NCI-H460 (cell line): Measurements from ENCODE around the gene PLA1A. TPM values are rescaled to one million over a fixed set of nuclear protein-coding genes. Genes with fewer than 3 reads are reported as not detected.

Source experiments
- DNase-seq: peaks from one replicate; pipeline ENCODE4 v3.0.0-alpha.2; 2016; ENCODE audit warnings: low read depth; ENCODE audit errors: extremely low read depth
- total RNA-seq: library from RNA; depleted of rRNA; stranded (reverse); fragments of >200 nt; shearing (Covaris generic); gene quantifications from 2 replicates; pipeline ENCODE4 v1.2.3, GENCODE V29; 2014

Gene PLA1A
- total RNA-seq, 1 experiment from 2014 or later: not detected

DNA sequence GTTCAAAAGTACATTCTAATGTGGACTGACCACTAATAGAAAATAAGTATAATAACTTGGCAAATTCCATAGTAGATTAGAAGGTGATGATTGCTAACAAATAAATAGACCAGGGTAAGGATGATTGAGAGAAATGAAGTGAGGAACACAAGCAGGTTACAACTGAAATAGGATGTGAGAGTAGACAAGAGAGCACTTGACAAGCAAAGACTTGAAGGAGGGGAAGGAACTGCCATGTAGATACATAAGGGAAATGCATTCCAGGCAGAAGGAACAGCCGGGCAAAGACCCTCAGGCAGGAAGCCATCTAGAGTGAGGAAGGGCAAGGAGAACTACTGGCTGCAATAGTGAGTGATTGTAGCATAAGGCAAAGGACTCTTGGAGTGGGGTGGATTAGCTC lies 5.0 kb downstream of the PLA1A start:
- no peak for DNase-seq

DNA sequence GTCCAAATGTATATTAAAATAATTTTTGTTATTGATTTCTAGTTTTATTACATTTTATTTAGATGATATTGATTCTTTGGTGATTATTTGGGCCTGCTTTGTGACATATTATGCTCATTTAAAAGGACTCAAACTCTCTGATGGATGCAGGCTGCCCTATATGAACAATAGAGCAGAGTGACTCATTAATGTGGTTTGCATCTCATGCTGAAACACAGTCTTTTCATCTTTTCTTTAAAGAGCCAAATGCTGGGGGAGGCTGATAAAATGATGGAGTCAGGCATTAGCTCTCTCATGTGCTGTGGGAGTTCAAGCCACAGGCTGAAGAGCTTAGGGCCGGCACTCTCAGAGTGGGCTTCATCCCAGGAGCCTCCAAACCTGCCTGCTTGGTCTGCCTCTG lies 7.2 kb downstream of the PLA1A start:
- DNase-seq: no peak

DNA sequence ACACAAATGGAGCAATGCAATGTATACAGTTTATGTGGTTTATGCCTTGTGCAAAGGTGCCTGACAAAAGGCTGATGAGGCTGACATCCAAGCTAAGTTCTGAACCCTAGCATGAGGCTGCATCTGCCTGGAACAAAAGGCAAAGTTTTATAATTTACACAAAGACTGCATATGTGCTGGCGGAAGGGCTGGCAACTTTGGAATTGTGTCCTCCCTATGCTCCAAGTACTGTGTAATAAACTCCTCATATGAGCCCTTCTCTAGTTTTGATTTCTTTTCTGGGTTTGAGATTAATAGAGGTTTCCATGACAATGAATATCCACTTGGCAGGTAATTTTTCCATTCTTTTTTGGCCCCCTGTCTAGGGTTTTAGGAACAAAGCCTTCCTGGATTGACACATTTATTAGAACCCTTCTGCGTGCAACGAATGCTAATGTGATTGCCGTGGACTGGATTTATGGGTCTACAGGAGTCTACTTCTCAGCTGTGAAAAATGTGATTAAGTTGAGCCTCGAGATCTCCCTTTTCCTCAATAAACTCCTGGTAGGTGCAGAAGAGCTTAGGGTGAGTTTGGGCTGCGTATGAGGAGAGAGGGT lies 10.8 kb downstream of the PLA1A start:
- no peak for DNase-seq

DNA sequence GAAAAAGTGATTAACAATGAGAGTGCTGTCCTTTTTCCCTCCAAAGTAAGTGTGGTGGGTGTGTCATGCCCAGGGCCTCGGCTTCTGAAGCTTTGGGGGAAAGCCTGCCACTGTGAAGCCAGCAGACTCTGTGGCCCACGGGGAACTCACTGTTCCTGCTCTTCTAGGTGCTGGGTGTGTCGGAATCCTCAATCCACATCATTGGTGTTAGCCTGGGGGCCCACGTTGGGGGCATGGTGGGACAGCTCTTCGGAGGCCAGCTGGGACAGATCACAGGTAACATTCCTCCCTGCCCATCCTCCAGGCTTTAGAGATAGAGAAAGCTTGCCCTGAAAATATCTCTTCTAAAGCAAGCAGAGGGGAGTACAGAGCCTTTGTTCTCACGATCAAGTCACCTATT lies 11.6 kb downstream of the PLA1A start:
- DNase-seq: no peak

DNA sequence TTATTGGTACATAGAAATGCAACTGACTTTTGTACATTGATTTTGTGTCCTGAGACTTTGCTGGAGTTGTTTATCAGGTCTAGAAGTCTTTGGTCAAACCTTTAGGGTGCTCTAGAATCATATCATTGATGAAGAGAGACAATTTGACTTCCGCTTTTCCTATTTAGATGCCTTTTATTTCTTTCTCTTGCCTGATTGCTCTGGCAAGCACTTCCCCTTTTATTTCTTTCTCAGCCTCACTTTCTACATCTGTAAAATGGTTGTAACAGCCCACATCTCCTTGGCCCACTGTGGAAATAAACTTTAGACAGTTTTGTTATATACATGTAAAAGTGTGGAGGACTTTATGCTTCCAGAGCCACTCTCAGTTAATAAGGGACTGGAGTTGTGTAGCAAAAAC lies 14.0 kb downstream of the PLA1A start:
- DNase-seq: no peak

DNA sequence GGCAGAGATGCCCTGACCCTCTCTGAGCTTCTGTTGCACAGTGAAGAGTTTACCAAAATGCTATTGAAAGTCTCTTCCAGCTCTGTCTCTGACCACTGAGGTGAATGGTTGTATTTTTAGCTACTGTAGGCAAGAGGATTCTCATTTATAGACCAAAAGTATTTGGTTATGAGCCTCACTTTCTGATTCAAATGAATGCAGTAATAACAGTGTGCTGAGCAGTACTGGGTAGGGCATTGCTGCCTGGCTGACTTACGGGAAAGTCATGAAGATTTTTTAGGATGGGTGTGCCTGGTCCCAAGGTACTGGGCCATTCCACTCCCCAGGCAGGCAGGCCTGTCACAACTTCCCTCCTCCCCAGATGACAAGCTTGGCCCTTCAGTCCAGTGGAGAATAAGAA lies 15.5 kb downstream of the PLA1A start:
- DNase-seq: no peak

DNA sequence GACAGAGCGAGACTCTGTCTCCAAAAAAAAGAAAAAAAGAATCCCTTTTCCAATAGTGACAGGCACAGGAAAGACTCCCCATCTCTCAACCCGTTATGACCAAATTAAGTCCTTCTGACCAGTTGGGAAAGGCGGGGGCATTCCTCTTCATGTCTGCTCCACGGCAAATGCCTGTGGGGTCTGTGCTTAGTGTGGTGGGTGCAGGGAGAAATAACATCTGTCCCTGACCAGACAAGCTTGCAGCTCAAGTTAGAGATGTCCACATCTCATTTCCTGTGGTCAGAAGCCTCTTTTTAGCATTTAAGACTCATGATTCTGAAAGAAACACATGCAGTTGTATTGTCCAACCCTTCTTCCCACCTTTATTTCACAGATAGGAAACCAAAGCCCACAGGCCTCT lies 16.2 kb downstream of the PLA1A start:
- DNase-seq: no peak

DNA sequence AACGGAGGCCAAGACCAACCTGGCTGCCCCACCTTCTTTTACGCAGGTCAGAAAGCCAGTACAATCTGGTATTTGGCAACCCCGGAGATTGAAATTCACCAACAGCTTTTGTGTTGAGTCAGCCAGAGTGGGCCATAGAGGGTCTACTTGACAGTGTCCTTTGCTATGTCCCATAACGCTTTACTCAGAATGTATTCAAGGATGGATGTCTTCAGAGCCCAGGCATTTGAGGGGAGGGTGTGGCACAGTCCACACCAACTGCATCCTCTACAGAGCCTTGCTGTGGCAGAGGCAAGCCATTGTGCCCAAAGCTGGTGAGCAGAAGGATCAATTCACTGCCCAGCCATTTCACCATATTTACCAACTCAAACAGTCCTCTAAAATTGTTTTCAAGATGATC lies 18.4 kb downstream of the PLA1A start:
- no peak for DNase-seq

DNA sequence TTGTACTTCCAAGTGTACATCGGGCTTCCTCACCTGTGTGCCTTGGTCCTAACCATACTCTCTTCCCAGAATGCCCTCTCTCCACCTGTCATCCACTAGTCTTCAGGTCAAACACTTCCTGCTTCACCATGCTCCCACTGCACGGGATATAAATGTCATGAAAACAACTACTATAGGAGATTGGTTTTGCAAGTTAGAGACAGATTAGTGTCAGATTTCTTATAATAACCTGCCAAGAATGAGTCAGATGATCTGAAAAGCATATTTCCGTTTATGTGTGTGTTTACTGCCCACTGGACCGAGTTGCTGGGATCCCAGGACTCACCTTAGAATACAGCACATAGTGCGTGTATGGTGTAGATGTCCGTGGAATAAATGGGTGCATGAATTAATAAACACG lies 21.4 kb downstream of the PLA1A start:
- no peak for DNase-seq

DNA sequence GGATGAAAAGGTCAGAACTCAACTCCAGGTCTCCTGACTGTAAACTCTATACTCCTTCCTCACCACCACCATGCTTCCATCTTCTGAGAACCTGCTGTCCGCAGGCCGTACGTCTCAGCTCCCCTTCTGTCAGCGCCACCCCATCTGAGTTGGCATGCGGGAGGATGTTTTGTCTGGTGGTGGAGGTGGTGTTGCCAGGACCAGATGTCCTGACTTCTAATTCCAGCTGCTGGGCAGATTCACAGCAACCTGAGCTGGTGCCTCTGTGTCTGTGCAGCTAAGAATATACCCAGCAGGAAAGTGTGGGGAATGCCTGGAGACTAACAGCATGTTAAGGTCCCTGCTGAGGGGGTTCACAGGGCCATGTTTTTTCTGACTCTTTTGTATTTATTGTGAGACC lies 23.2 kb downstream of the PLA1A start:
- no peak for DNase-seq

DNA sequence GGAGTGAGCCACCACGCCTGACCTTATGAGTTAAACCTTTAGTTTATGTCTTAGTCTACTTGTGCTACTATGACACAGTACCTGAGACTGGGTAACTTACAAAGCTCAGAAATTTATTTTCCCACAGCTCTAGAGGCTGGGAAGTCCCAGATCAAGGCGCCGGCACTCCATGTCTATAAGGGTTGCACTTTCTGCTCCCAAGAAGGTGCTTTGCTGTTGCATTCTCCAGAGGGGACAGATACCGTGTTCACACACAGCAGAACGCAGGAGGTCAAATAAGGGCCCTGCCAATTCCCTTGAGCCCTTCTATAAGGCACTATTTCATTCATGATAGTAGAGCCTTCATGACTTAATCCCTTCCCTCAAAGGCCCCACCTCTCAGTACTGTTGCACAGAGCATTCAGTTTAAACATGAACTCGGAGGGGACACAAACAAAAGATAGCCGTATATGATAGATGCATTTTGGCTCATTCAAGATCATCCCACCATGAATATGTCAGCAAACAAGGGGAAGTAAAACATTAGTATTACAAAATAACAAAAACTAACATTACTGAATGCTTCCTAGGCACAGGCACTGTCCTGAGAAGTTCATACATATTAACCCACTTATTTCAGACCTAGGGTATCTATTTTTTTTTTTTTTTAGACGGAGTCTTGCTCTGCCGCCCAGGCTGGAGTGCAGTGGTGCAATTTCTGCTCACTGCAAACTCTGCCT lies 26.5 kb downstream of the PLA1A start:
- no peak for DNase-seq

DNA sequence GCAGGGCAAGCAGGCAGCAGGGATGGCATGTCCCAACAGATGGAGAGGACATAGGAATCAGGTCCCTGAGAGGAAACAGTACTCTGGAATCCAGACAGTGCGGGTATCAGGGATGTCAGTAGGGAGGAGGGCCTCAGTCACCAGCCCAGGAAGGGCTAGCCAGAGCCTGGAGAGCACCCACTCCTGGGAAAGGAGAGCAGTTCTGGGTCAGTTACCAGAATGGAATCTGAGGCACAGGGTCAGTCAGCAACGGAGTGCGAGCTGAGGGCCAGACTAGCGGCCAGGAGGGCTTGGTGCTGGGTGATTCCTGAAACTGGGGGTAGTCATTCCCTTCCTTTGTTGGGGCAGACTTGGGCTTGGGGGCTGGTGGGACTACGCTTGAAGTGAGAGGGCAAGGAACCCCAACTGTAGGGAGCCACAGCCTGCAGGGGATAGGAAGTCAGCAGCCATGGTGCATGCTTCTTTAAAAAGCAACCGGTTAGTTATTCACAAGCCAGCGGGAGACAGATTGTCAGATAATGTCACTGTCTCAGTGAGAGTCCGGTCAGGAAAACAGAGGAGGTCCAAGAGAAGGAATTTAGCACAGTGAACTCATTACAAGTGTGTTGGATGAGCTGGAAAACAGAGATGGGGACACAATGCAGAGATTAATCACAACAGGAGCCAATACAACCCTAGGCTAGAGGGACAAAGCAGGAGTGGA lies 27.9 kb downstream of the PLA1A start:
- DNase-seq: no peak

DNA sequence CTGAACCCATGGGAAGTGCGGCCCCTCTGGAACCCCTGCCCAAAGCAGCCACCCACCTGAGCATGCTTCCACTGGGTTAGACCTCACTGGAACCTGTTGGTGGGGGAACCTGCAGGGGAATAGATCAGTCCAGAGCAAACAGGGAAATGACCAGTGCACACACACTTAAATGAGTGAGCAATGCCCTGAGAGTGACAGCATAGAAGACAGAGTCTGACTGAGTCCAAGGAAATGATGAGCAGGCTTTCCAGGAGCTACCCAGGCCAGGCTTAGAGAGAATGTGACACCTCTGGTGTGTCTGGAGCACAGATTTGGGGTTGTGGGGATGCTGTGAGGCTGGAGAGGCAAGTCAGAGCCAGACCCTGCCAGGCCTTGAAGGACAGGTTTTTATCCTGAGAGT lies 28.5 kb downstream of the PLA1A start:
- DNase-seq: no peak

DNA sequence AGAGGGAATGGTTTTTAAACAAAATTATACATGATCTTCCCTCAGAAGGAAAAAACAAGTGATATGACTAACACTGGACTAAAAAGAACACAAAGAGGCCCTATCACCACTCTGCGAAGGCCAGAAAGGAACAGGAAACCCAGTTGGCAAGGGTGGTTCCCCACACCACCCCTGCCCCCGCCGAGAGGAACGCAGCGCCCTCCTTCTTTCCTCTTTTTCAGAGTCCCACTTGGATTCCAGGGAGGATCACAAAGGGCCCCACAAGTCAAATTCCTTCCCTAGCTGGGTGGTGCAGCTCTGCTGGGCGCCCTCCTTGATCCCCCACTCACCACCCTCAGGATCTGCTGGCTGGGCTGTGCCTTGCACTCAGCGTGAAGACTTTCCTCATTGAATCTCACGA lies 29.8 kb downstream of the PLA1A start:
- no peak for DNase-seq

DNA sequence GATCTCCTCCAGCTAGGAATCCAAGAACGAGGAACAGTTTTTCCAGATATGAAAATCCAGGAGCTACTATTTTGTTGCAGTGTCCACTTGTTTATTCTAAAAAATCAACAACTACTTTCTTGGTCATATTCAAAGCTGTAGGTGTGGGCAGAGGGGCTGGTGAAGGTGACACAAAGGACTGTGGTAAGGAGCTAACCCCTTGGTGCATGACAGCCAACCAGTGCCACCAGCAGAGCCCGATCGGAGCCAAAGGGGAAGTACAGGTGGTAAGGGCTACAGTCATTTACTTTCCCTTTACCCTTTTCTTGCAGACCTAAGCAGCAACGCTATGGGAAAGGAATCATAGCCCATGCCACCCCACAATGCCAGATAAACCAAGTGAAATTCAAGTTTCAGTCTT lies 30.7 kb downstream of the PLA1A start:
- no peak for DNase-seq

DNA sequence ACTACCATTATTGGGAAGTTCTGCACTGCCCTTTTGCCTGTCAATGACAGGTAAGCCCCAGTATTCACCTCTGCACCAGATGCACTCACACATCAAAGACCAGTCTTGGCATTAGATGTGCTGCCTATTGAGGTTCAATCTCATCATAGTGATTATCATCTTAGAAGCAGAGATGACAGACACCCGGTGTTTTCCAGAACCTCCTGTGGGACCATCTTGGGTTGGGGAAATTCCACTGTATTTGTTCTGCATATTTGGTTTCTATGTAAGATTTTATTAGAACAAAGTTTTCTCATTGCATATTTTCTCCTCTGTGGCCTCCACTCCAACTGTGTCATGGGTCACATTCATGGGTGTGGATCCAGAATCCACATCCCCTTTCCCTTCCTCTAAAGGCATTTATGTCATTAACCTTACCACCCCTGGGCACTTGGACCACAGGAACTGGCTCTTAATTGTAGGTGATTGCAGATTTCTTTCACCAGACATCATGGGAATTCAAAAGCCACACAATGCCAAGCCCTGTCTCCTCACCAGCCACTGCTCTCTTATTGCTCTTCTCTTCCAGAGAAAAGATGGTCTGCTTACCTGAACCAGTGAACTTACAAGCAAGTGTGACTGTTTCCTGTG lies 31.2 kb downstream of the PLA1A start:
- no peak for DNase-seq

DNA sequence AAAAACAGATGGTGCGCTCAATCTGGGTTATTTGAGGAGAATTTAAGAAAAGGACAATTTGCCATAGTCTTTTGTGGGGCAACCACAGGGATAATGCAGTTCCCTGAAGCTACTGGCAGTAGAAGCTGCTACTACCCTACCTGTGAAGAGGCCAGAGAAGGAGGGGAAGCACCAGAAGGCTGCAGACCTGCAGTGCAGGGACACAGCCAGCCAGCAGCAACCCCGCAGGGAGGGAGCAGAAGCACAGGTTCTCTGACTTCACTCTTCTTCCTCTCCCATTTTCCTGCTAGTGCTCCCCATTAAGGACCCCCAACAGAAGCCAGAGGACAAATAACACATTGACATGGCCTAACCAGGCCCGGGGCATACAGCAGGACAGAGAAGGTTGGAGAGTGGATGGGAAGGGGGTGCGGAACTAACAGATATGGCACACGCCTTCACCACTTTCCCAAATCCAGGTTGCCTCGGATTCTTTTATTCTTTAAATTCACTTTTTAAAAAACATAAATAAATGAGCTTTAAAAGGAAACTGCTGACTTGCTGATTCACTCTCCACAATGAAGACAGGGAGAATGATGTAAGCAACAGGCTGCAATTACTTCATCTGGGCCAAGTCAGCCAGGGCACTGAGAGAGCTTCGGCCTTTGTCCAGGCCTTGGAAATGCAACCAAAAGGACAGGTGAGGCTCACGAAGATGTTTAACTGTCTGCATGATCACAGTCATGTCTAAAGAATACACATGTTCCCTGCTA lies 32.6 kb downstream of the PLA1A start:
- DNase-seq: no peak

DNA sequence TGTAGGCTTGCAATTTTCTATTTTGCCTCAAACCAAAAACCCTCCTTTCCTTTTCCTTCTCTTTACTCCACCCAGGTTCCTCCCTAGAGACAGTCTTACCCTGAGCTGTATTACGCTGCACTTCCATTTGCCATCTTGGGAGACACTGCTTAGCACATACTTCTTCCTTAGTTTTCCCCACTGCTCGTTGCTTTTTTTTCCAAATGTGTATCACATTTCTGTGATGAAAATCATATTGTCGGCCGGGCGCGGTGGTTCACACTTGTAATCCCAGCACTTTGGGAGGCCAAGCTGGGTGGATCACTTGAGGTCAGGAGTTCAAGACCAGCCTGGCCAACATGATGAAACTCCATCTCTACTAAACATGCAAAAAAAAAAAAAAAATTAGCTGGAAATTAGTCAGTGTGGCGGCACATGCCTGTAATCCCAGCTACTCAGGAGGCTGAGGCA lies 33.2 kb downstream of the PLA1A start:
- no peak for DNase-seq

DNA sequence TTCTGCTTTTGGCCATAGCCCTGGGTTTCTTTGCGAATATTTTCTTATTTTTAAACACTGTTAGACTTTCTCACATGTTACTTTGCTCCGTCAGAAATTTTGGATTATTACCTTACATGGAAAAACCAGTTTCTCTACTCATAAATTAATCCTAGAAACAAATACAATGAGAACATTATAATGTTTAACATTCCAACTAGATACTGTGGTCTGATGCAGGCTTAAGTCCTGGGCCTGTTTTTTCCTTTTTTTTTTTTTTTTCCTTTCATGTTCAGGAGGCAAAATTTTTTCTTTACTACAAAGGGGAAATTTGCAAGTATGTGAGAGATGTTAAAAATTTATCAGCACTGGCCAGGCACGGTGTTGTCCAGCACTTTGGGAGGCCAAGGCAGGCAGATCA lies 33.8 kb downstream of the PLA1A start:
- no peak for DNase-seq

DNA sequence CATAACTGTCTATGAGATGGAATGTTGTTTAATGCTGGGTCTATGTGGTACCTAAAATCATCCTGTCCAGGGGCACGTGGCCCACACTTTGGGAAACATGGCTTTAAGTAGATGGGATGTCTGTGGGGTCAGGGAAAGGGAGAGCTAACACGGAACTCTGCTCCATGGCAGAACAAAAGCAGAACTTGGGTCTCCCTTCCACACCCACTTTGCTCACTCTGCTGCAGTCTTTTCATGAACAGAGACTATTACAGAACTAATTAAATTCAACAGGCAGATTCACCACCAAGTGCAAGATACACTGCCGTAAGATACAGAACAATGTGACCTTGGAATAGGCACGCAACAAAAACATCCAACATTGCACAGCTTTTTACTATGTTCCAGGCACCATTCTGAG lies 34.5 kb downstream of the PLA1A start:
- no peak for DNase-seq

DNA sequence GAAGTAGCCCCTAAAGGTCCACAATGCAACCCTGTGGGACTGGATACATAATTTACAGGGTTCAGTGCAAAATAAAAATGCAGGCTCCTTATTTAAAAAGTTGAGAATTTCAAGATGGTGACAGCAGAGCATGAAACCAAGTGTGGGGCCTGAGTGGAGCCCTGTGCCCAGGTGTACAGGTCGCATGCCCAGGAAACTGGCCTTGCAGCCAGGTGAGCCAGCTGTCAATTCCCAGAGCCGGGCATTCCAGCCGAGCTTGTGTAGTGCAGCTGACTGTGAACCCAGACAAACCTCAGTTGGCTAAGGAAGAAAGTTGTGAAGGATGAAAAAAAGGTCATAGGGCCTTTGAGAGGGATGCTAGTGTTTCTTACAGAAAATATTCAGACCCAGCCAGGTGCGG lies 35.1 kb downstream of the PLA1A start:
- no peak for DNase-seq
